GM23338 (cell line): ENCODE data around the gene LAMB1. TPM values are rescaled to one million over a fixed set of nuclear protein-coding genes. Genes with fewer than 3 reads are reported as not detected.

ENCODE experiments used
- ATAC-seq: fragments of 200-7000 bp; cut with Tn5 transposase; 3 replicates; pipeline ENCODE4 v1.9.1; 2020
- DNase-seq: peaks from one replicate; pipeline ENCODE4 v3.0.0-alpha.2; 2015; ENCODE audit warnings: low spot score
- H2AFZ ChIP-seq: fragments of 200-600 bp; sonication (generic); 2 replicates; pipeline ENCODE4 v1.8.0; 2016; ENCODE audit warnings: antibody characterized with exemption, mild to moderate bottlenecking, moderate library complexity
- H3F3A ChIP-seq: fragments of 200-600 bp; sonication (generic); replicated peaks from 2 replicates; pipeline ENCODE4 v1.8.0; 2017; ENCODE audit warnings: antibody characterized with exemption, mixed run types, low read depth
- H3K27ac ChIP-seq: fragments of 200-600 bp; sonication (generic); 2 replicates; pipeline ENCODE4 v1.6.1; 2016; ENCODE audit warnings: low read depth
- H3K27me3 ChIP-seq: fragments of 200-600 bp; sonication (generic); 2 replicates; pipeline ENCODE4 v1.8.0; 2016; ENCODE audit warnings: mild to moderate bottlenecking, mixed run types, moderate library complexity; ENCODE audit not compliant: insufficient read depth
- H3K36me3 ChIP-seq: fragments of 200-600 bp; sonication (generic); 2 replicates; pipeline ENCODE4 v1.8.0; 2016; ENCODE audit warnings: mild to moderate bottlenecking; ENCODE audit not compliant: insufficient read depth
- H3K4me1 ChIP-seq: fragments of 200-600 bp; sonication (generic); 2 replicates; pipeline ENCODE4 v1.8.0; 2016; ENCODE audit warnings: mild to moderate bottlenecking, moderate library complexity; ENCODE audit not compliant: insufficient read depth
- H3K4me2 ChIP-seq: fragments of 200-600 bp; sonication (generic); 2 replicates; pipeline ENCODE4 v1.7.1; 2017; ENCODE audit warnings: mixed run types
- H3K4me3 ChIP-seq: fragments of 200-600 bp; sonication (generic); 2 replicates; pipeline ENCODE4 v1.6.1; 2016; ENCODE audit warnings: mixed run types
- H3K79me2 ChIP-seq: fragments of 200-600 bp; sonication (generic); replicated peaks from 2 replicates; pipeline ENCODE4 v1.8.0; 2017; ENCODE audit warnings: mild to moderate bottlenecking; ENCODE audit not compliant: insufficient read depth
- H3K9me2 ChIP-seq: fragments of 200-600 bp; sonication (generic); 2 replicates; pipeline ENCODE4 v1.8.0; 2017; ENCODE audit not compliant: insufficient read depth
- H4K20me1 ChIP-seq: fragments of 200-600 bp; sonication (generic); replicated peaks from 2 replicates; pipeline ENCODE4 v1.8.0; 2017; ENCODE audit warnings: mild to moderate bottlenecking; ENCODE audit not compliant: insufficient read depth
- H3K27ac Mint-ChIP-seq: 2 replicates; pipeline ENCODE4 v1.8.0; 2020; ENCODE audit warnings: inconsistent platforms, mild to moderate bottlenecking, moderate library complexity, mixed read lengths
- H3K27me3 Mint-ChIP-seq: 3 replicates; pipeline ENCODE4 v1.8.0; 2022; ENCODE audit warnings: low read depth, mild to moderate bottlenecking, moderate library complexity, mixed read lengths, inconsistent platforms; ENCODE audit not compliant: insufficient read depth, poor library complexity
- H3K36me3 Mint-ChIP-seq: 3 replicates; pipeline ENCODE4 v1.8.0; 2021; ENCODE audit warnings: low read depth, mild to moderate bottlenecking, inconsistent platforms, moderate library complexity, mixed read lengths
- H3K4me1 Mint-ChIP-seq: 3 replicates; pipeline ENCODE4 v1.8.0; 2020; ENCODE audit warnings: mild to moderate bottlenecking, inconsistent platforms, mixed read lengths
- H3K4me3 Mint-ChIP-seq: 3 replicates; pipeline ENCODE4 v1.8.0; 2021; ENCODE audit warnings: moderate library complexity, mild to moderate bottlenecking, inconsistent platforms, mixed read lengths
- H3K9me3 Mint-ChIP-seq: 3 replicates; pipeline ENCODE4 v1.8.0; 2020; ENCODE audit warnings: moderate library complexity, mild to moderate bottlenecking, inconsistent platforms, mixed read lengths
- CREB1 ChIP-seq: fragments of 250-450 bp; sonication (Bioruptor Pico); IDR thresholded peaks from 2 replicates; pipeline ENCODE4 v1.5.0; 2020; ENCODE audit warnings: low read depth, mild to moderate bottlenecking, moderate library complexity
- CTCF ChIP-seq, 2 experiments: fragments of 200-600 bp in 1 of 2; sonication (generic) in 1 of 2; conservative IDR thresholded peaks; 2 replicates each; pipeline versions ENCODE4 v1.5.1 to v1.6.1; 2016 to 2017; ENCODE audit warnings: antibody characterized with exemption in 2 of 2, low read depth in 2 of 2, mild to moderate bottlenecking in 2 of 2, moderate library complexity in 1 of 2
- ETS1 ChIP-seq: IDR thresholded peaks from 2 replicates; pipeline ENCODE4 v1.6.1; 2016; ENCODE audit warnings: antibody characterized with exemption
- EZH2 ChIP-seq: fragments of 200-600 bp; sonication (generic); IDR thresholded peaks from one replicate; pipeline ENCODE4 v1.8.0; 2017; ENCODE audit warnings: antibody characterized with exemption, mild to moderate bottlenecking, low read depth; ENCODE audit not compliant: unreplicated experiment
- EZH2phosphoT487 ChIP-seq: fragments of 200-600 bp; sonication (generic); IDR thresholded peaks from one replicate; pipeline ENCODE4 v1.8.1; 2018; ENCODE audit warnings: antibody characterized with exemption; ENCODE audit not compliant: unreplicated experiment
- JUNB ChIP-seq: IDR thresholded peaks from one replicate; pipeline ENCODE4 v1.6.1; 2016; ENCODE audit warnings: antibody characterized with exemption; ENCODE audit not compliant: unreplicated experiment
- NANOG ChIP-seq: IDR thresholded peaks from 2 replicates; pipeline ENCODE4 v1.6.1; 2016; ENCODE audit warnings: antibody characterized with exemption, borderline replicate concordance
- POLR2AphosphoS5 ChIP-seq: IDR thresholded peaks from 2 replicates; pipeline ENCODE4 v1.6.1; 2016; ENCODE audit warnings: antibody characterized with exemption, low read depth
- STAT1 ChIP-seq: IDR thresholded peaks from one replicate; pipeline ENCODE4 v1.6.1; 2016; ENCODE audit warnings: antibody characterized with exemption; ENCODE audit not compliant: unreplicated experiment
- ZNF114 ChIP-seq: fragments of 250-450 bp; sonication (Bioruptor Pico); IDR thresholded peaks from 2 replicates; pipeline ENCODE4 v1.5.0; 2020; ENCODE audit warnings: mild to moderate bottlenecking, moderate library complexity
- ZNF331 ChIP-seq: fragments of 250-450 bp; sonication (Bioruptor Pico); IDR thresholded peaks from 2 replicates; pipeline ENCODE4 v1.5.0; 2020; ENCODE audit warnings: low read depth, mild to moderate bottlenecking, moderate library complexity
- ZNF462 ChIP-seq: fragments of 250-450 bp; sonication (Bioruptor Pico); IDR thresholded peaks from 2 replicates; pipeline ENCODE4 v1.5.0; 2020; ENCODE audit warnings: mild to moderate bottlenecking, moderate library complexity
- polyA plus RNA-seq: library from polyadenylated mRNA; unstranded; fragments of >200 nt; fragmentation: Nextera tagmentation; extraction: Ambion mirVana; gene quantifications from 2 replicates; pipeline ENCODE4 v1.2.1, GENCODE V29; 2016
- total RNA-seq: library from RNA; depleted of rRNA; stranded (reverse); fragments of >200 nt; shearing (Covaris generic); gene quantifications from 2 replicates; pipeline ENCODE4 v1.2.3, GENCODE V29; 2014

Gene LAMB1
- total and polyA plus RNA-seq, 2 experiments from 2014 or later: 53.5 to 57.8 TPM

GRCh38 chr7:108008240-108008639 lies 5.3 kb upstream of the LAMB1 start:
- H3F3A ChIP-seq: peaks cover 3% of the 10 kb centered on the region; the same call in 1 of the 2 replicates
- H3K36me3 Mint-ChIP-seq: no peaks in the 10 kb centered on the region
- H3K27ac ChIP-seq: no peak overlapping the region
- H4K20me1 ChIP-seq: no peaks in the 10 kb centered on the region; the same call in 1 of the 2 replicates
- DNase-seq (no peak), ATAC-seq (no peak)
- H3K36me3 ChIP-seq: no peaks in the 10 kb centered on the region
- H3K4me1 Mint-ChIP-seq: peaks cover 11% of the 10 kb centered on the region; the same call in 2 of the 3 replicates
- no peak overlapping the region for H3K27ac Mint-ChIP-seq
- no peaks in the 10 kb centered on the region for H3K9me2 ChIP-seq
- peaks cover 13% of the 10 kb centered on the region; the same call in 1 of the 2 replicates for H3K4me1 ChIP-seq
- TF ChIP-seq NANOG: no peak
- peaks cover 46% of the 10 kb centered on the region for H3K27me3 ChIP-seq
- no peak overlapping the region for H2AFZ ChIP-seq
- no peaks in the 10 kb centered on the region for H3K9me3 Mint-ChIP-seq
- peaks cover 43% of the 10 kb centered on the region for H3K27me3 Mint-ChIP-seq
- no peak overlapping the region for H3K4me3 ChIP-seq
- H3K4me3 Mint-ChIP-seq: no peak overlapping the region
- no peaks in the 10 kb centered on the region for H3K79me2 ChIP-seq
- H3K4me2 ChIP-seq: no peak overlapping the region

- peaks cover 51% of the 10 kb centered on the region for H3K27me3 ChIP-seq
- H3K4me3 Mint-ChIP-seq: no peak overlapping the region
- TF ChIP-seq EZH2: no peak
- no peak for TF ChIP-seq ZNF462 (CRISPR knock-in tag)
- TF ChIP-seq JUNB: no peak
- TF ChIP-seq ZNF114: no peak
- TF ChIP-seq ZNF331: no peak
- no peak for TF ChIP-seq CREB1 (CRISPR knock-in tag)
- no peak for TF ChIP-seq NANOG
- no peak for TF ChIP-seq STAT1
- TF ChIP-seq POLR2AphosphoS5: no peak
- TF ChIP-seq CTCF (conservative IDR thresholded peaks at IDR 0.05; ENCODE audit: low read depth in 2 of 2): no peak
- TF ChIP-seq EZH2phosphoT487: no peak
- no peak for TF ChIP-seq ETS1
These were observed 4.8 kb upstream of the LAMB1 start for GRCh38 chr7:108007762-108008161.

More at GRCh38 chr7:108007762-108008161, 4.8 kb upstream of the LAMB1 start:
- no peaks in the 10 kb centered on the region for H3K9me3 Mint-ChIP-seq
- Histone ChIP-seq H3K36me3 (no peaks in the 10 kb centered on the region), H2AFZ (no peak overlapping the region), H3K4me3 (no peak overlapping the region), H3K9me2 (no peaks in the 10 kb centered on the region), H4K20me1 (no peaks in the 10 kb centered on the region; the same call in 1 of the 2 replicates), H3K79me2 (no peaks in the 10 kb centered on the region), H3K4me2 (no peak overlapping the region), H3F3A (peaks cover 3% of the 10 kb centered on the region; the same call in 1 of the 2 replicates), H3K27ac (no peak overlapping the region), H3K4me1 (peaks cover 13% of the 10 kb centered on the region; the same call in 1 of the 2 replicates)
- ATAC-seq (no peak), DNase-seq (no peak)
- peaks cover 47% of the 10 kb centered on the region for H3K27me3 Mint-ChIP-seq
- H3K4me1 Mint-ChIP-seq: peaks cover 11% of the 10 kb centered on the region; the same call in 2 of the 3 replicates
- no peaks in the 10 kb centered on the region for H3K36me3 Mint-ChIP-seq
- H3K27ac Mint-ChIP-seq: no peak overlapping the region
